GM23338 (cell line): ENCODE results near the gene PRKAA1. TPM values are rescaled to one million over a fixed set of nuclear protein-coding genes. Genes with fewer than 3 reads are reported as not detected.

Experiments used
- CTCF ChIP-seq, 2 experiments: fragments of 200-600 bp in 1 of 2; sonication (generic) in 1 of 2; conservative IDR thresholded peaks; 2 replicates each; pipeline versions ENCODE4 v1.5.1 to v1.6.1; 2016 to 2017; ENCODE audit warnings: antibody characterized with exemption in 2 of 2, low read depth in 2 of 2, mild to moderate bottlenecking in 2 of 2, moderate library complexity in 1 of 2
- ETS1 ChIP-seq: IDR thresholded peaks from 2 replicates; pipeline ENCODE4 v1.6.1; 2016; ENCODE audit warnings: antibody characterized with exemption
- JUNB ChIP-seq: IDR thresholded peaks from one replicate; pipeline ENCODE4 v1.6.1; 2016; ENCODE audit warnings: antibody characterized with exemption; ENCODE audit not compliant: unreplicated experiment
- NANOG ChIP-seq: IDR thresholded peaks from 2 replicates; pipeline ENCODE4 v1.6.1; 2016; ENCODE audit warnings: antibody characterized with exemption, borderline replicate concordance
- POLR2AphosphoS5 ChIP-seq: IDR thresholded peaks from 2 replicates; pipeline ENCODE4 v1.6.1; 2016; ENCODE audit warnings: antibody characterized with exemption, low read depth
- STAT1 ChIP-seq: IDR thresholded peaks from one replicate; pipeline ENCODE4 v1.6.1; 2016; ENCODE audit warnings: antibody characterized with exemption; ENCODE audit not compliant: unreplicated experiment
- ZNF114 ChIP-seq: fragments of 250-450 bp; sonication (Bioruptor Pico); IDR thresholded peaks from 2 replicates; pipeline ENCODE4 v1.5.0; 2020; ENCODE audit warnings: mild to moderate bottlenecking, moderate library complexity
- ZNF331 ChIP-seq: fragments of 250-450 bp; sonication (Bioruptor Pico); IDR thresholded peaks from 2 replicates; pipeline ENCODE4 v1.5.0; 2020; ENCODE audit warnings: low read depth, mild to moderate bottlenecking, moderate library complexity
- ZNF462 ChIP-seq: fragments of 250-450 bp; sonication (Bioruptor Pico); IDR thresholded peaks from 2 replicates; pipeline ENCODE4 v1.5.0; 2020; ENCODE audit warnings: mild to moderate bottlenecking, moderate library complexity
- polyA plus RNA-seq: library from polyadenylated mRNA; unstranded; fragments of >200 nt; fragmentation: Nextera tagmentation; extraction: Ambion mirVana; gene quantifications from 2 replicates; pipeline ENCODE4 v1.2.1, GENCODE V29; 2016
- total RNA-seq: library from RNA; depleted of rRNA; stranded (reverse); fragments of >200 nt; shearing (Covaris generic); gene quantifications from 2 replicates; pipeline ENCODE4 v1.2.3, GENCODE V29; 2014

Gene PRKAA1
- total and polyA plus RNA-seq, 2 experiments from 2014 or later, result 10.3 to 35.0 TPM

- TF ChIP-seq ZNF462 (no peak), ETS1 (no peak), POLR2AphosphoS5 (no peak), CTCF (conservative IDR thresholded peaks at IDR 0.05; ENCODE audit: low read depth in 2 of 2) (no peak), STAT1 (no peak), NANOG (no peak), ZNF114 (no peak), JUNB (no peak), ZNF331 (CRISPR knock-in tag) (no peak)
Observed at GRCh38 chr5:40746703-40747102, 51.5 kb downstream of the PRKAA1 start (continued).
